Measurements from ENCODE around the gene DDN. TPM values are rescaled to one million over a fixed set of nuclear protein-coding genes. Genes with fewer than 3 reads are reported as not detected.

DDN gene
- total and polyA plus RNA-seq, 10 of the 15 experiments (the other 5 are each of a cell fraction or from before 2014, with no cell fraction given) = 0.10 to 13.4 (median 3.7) TPM

GRCh38 chr12:49018261-49019119 lies 19.3 kb upstream of the DDN start, which contains the start of gene PRKAG1 (continued):
- TF ChIP-seq ZBTB40 (IDR thresholded peaks at IDR 0.05; ENCODE audit: borderline replicate concordance) (peak; percentile 94), ZNF217 (IDR thresholded peaks at IDR 0.05) (no peak), ZBTB4 (CRISPR knock-in tag; IDR thresholded peaks at IDR 0.05) (no peak), IRF5 (IDR thresholded peaks at IDR 0.05; ENCODE audit: borderline replicate concordance) (no peak), TARDBP (IDR thresholded peaks at IDR 0.05; ENCODE audit: borderline replicate concordance) (no peak; the same call in 1 of the 2 replicates), TAF1 (IDR thresholded peaks at IDR 0.05; ENCODE audit: borderline replicate concordance, low read depth, low read length) (peak; percentile 93), TCF7 (IDR thresholded peaks at IDR 0.05; ENCODE audit: borderline replicate concordance) (no peak; the same call in 1 of the 2 replicates), IKZF2 (IDR thresholded peaks at IDR 0.05) (peak; percentile 65 to 69), ATF2 (IDR thresholded peaks at IDR 0.05; ENCODE audit: low read length) (0 out of 2 replicates have a peak, but pooled peaks have one; percentile 41), TCF3 (IDR thresholded peaks at IDR 0.05; ENCODE audit: borderline replicate concordance, insufficient read depth, low read depth, low read length) (0 out of 2 replicates have a peak, but pooled peaks have one; percentile 24), BACH1 (IDR thresholded peaks at IDR 0.05; ENCODE audit: borderline replicate concordance) (peak; percentile 64), FOS (IDR thresholded peaks at IDR 0.05; ENCODE audit: borderline replicate concordance, extremely low read depth, insufficient read length) (no peak), GATAD2B (conservative IDR thresholded peaks at IDR 0.05; ENCODE audit: low read depth) (peak; percentile 83), HSF1 (IDR thresholded peaks at IDR 0.05; ENCODE audit: low read depth, low read length) (no peak), JUND (IDR thresholded peaks at IDR 0.05; ENCODE audit: low read depth, low read length) (no peak), YY1 (IDR thresholded peaks at IDR 0.05; ENCODE audit: low read depth, low read length) (peak; percentile 91)

All from GM12878 (cell line).